C1 segment of cervical spinal cord (tissue), 14 donors: ENCODE data around the gene GIPC3.
"Not testable (repeated sequence)": the region's sequence is repeated elsewhere in the genome, so short reads cannot be mapped to it uniquely, and the experiment has no call there.

ENCODE experiments used
- DNase-seq, 14 donors: peaks; one replicate each; lab custom pipeline; 2025; lab: John Stamatoyannopoulos, UW

The GIPC3 gene

DNA sequence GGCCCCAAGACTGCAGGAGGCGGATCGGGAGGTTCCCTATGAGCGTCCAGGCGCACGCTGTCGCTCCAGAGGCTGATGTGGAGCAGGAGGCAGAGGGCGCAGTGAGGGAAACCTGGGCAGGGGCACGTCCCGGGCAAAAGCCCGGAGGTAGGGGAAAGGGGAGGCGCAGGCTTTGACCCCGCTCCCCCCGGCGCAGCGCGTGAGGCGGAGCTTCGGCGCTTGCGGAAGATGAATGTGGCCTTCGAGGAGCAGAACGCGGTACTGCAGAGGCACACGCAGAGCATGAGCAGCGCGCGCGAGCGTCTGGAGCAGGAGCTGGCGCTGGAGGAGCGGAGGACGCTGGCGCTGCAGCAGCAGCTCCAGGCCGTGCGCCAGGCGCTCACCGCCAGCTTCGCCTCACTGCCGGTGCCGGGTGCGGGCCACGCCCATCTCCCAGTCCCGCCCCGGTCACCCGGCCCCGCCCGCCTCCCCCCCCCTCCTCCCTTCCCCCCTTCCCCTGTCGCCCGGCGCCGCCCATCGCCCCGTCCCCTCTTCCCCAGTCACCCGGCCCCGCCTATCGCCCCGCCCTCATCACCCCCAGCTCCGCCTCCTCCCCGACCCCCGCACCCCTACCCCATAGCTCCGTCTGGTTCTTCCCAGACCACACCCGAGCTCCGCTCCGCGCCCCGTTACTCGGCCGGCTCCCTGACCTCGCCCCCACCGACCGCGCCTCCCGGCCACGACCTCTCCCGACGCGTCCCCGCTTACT lies 8.4 kb upstream of the GIPC3 start:
- DNase-seq: peak in 4 of 14 donors; percentile 5 to 32 (median 22)

DNA sequence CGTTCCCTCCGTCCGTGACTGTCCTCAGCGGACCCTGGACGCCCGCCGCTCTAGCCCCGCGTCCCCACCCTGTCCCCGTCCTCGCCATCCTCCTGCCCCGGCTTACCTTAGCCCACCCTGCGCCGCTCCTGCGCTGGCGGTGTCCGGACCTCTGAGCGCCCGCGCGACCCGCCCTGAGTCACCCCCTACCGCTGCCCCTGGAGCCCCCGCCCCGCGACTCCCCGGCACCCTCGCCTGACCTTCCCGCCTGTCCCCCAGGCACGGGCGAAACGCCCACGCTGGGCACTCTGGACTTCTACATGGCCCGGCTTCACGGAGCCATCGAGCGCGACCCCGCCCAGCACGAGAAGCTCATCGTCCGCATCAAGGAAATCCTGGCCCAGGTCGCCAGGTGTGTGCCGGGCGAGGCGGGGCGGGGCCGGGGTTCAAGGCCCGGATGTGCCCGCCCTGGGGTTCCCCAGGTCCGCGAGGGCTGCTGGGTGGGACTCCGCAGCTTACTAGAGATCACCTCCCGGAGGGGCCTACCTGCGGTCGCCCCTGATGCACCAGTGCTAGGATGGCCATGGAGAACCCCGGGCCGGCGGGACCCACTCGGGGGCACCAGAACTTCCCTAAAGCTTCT lies 7.4 kb upstream of the GIPC3 start:
- DNase-seq: no peak

DNA sequence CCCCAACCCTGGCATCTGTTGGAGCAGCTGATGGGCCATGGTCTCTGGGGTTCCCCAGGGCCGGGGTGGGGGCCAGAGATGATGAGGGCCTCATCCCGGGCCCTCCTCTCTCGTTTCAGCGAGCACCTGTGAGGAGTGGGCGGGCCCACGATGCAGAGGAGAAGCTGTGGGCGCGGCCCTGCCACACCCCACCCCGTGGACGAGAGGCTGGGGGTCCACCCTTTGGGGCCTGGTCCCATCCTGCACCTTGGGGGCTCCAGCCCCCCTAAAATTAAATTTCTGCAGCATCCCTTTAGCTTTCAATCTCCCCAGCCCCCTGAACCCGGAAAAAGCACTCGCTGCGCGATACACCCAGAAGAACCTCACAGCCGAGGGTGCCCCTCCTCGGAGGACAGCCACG lies 6.9 kb upstream of the GIPC3 start:
- DNase-seq: no peak

DNA sequence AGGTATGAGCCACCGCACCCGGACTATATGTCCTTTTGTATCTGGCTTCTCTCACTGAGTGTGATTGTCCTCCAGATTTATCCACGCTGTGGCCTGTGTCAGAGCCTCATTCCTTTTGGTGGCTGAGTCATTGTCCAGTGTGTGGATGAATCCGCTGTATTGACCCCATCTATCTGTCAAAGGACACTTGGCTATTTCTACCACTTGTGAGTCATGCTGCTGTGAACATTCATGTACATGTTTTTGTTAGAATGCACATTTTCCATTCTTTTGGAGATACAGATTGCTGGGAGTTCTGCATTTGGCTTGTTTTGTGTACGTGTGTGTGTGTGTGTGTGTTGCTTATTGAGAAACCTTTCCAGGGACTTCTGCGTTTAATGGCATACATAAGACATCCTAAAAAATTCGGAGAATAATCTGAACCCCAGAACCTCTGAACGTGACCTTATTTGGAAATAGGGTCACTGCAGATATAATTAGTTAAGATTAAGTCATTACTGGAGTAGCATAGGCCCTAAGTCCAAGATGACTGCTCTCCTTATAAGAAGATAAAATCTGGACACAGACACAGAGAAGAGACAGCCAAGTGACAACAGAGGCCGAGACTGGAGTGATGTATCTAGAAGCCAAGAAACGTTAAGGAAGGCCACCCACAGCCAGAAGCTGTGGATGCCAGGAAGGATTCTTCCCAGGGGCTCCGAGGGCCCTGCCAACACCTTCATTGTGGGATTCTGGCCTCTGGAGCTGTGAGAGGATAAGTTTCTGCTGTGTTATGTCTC lies 4.9 kb upstream of the GIPC3 start:
- DNase-seq: peak in 3 of 14 donors; percentile 6 to 43 (median 35)

DNA sequence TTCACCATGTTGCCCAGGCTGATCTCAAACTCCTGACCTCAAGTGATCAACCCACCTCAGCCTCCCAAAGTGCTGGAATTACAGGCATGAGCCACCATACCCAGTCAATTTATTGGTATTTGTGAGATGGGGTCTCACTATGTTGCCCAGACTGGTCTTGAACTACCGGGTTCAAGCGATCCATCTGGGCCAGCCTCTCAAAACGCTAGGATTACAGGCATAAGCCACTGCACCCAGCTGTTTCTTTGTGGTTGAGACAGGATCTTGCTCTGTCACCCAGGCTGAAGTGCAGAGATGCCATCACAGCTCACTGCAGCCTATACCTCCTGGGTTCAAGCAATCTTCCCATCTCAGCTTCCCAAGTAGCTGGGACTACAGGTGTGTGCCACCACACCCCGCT lies 3.5 kb upstream of the GIPC3 start:
- not testable (repeated sequence) for DNase-seq

DNA sequence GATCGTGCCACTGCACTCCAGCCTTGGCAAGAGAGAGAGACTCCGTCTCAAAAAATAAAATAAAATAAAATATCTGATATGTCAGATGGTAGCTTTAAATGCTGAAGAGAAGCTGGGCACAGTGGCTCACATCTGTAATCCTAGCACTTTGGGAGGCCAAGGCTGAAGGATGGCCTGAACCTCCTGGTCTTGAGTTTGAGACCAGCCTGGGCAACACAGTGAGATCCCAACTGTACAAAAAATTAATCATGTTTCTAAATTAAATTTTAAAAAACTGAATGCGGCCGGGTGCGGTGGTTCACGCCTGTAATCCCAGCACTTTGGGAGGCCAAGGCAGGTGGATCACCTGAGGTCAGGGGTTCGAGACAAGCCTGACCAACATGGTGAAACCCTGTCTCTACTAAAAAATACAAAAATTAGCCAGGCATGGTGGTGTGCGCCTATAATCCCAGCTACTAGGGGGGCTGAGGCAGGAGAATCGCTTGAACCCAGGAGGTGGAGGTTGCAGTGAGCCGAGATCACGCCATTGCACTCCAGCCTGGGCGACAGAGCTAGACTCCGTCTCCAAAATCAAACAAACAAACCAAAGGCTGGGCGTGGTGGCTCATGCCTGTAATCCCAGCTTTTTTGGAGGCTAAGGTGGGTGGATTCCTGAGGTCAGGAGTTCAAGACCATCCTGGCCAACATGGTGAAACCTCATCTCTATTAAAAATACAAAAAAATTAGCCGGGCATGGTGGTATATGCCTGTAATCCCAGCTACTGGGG lies 1.1 kb upstream of the GIPC3 start:
- DNase-seq: not testable (repeated sequence)

DNA sequence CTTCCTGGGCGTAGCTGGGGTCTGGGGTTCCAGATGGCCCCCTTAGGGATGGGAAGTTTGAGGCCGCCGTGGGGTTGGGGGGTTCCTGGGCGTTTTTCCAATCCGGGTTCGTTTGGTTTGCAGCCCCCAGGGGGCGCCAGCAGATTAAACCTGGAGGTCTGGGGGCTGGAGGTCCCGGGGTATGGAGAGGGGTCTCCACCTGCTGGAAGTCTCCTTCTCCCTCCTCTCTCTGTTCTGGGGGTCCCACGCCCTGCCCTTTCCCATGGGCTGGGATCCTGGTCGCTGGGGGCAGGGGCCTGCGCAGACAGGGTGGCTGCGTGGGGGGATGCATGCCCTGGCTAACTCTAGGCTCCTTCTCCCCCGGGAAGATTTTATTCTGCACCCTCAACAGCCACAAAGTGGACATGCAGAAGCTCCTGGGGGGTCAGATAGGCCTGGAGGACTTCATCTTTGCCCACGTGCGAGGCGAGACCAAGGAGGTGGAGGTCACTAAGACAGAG lies 899 bp downstream of the GIPC3 start:
- DNase-seq: no peak

DNA sequence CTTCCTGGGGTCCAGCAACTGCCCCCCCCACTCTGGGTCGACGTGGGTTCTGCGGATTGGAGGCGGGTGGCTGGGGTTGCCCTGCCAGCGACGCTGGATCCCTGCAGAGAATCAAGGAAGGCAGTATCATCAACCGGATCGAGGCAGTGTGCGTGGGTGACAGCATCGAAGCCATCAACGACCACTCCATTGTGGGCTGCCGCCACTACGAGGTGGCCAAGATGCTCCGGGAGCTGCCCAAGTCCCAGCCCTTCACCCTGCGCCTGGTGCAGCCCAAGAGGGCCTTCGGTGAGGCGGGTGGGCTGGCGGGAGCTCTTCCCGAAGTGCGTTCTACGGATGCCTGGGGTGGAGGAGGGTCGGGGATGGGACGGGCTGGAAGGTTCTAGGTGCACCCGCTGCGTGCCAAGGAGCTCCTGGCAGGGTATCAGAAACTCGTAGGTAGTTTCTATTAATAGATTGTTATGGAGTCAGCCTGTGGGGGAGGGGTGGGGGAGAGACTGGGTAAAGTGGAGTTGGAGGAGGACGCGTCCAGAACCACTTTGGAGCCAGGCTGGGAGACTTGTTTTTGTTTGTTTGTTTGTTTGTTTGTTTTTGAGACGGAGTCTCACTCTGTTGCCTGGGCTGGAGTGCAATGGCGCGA lies 1.5 kb downstream of the GIPC3 start:
- no peak for DNase-seq

DNA sequence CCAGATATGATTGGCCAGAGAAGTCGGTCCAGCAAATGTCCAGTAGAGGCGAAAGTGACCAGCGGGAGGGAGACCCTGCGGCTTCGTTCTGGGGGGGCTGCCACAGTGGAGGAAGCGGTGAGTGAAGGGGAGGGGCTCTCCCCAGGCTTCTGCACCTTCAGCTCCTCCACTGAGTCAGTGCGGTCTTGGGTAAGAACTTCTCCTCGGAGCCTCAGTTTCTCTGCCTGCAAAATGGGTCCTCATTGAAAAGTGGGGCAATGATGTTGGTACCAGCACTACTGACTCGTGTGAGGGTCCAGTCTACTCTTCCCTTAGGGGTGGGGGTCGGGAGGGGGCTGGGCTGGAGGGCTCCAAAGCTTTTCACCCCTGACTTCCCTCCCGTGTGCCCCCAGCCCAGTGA lies 4.2 kb downstream of the GIPC3 start:
- DNase-seq: no peak

DNA sequence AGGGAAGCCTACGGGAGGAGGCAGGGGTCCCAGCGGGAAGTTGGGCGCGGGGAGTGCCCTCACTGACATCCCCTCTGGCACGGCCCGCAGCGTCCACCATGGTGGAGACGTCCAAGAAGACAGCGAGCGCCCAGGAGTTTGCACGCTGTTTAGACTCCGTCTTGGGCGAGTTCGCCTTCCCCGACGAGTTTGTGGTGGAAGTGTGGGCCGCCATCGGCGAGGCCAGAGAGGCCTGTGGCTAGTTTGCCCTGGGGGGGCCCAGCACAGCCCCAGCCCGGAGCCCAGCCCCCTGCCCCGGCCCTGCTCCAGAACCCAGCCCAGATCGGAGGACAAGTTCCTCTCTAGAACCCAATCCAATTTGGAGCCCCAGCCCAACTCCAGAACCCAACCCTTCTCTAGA lies 4.7 kb downstream of the GIPC3 start:
- DNase-seq: no peak

DNA sequence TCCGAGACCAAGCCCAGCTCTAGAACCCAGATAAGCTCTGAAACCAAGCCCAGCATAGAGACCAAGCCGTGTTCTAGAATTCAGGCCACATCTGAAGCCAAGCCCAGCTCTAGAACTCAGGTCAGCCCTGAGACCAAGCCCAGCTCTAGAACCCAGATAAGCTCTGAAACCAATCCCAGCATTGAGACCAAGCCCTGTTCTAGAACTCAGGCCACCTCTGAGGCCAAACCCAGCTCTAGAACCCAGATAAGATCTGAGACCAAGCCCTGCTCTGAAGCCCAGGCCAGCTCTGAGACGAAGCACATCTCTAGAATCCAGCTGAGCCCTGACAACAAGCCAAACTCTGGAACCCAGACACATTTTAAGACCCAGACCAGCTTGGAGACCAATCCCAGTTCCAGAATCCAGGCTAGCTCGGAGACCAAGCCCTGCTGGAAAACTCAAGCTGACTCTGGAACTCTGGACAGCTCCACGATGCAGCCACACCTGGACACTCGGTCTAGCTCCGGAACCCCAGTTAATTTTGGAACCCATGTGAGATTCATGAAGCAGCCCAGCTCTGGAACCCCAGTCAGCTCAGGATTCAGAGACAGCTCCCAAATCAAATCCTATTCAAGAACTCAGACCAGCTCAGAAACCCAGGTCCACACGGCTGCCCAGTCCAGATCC lies 5.8 kb downstream of the GIPC3 start:
- no peak for DNase-seq

DNA sequence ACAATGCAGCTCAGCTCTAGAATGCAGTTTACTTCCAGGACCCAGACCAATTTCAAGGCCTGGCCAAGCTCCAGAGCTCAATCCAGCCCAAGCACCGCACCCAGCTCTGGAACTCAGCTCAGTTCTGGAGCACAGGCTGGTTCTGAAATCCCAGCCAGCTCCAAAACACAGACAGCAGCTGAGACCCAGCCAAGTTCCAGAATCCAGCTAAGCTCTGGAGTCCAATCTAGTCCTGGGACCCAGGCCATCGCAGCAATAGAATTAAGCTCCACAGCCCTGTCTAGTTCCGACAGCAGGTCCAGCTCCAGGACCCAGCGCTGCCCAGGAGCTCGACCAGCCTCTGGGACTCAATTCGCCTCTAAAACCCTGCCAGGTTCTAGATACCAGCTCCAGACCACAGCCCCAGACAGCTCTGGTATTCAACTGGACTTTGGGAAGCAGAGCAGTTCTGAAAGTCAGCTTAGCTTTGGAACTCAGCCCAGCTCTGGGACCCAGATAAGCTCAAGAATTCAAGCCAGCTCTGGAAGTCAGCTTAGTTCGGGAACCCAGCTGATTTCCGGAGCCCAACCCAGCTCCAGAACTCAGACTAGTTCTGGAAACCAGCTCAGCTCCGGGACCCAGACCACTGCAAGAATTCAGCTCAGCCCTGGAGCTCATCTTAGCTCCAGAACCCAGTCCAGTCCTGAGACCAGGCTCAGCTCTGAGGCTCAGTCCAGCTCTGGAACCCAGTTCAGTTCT lies 6.8 kb downstream of the GIPC3 start:
- no peak for DNase-seq

DNA sequence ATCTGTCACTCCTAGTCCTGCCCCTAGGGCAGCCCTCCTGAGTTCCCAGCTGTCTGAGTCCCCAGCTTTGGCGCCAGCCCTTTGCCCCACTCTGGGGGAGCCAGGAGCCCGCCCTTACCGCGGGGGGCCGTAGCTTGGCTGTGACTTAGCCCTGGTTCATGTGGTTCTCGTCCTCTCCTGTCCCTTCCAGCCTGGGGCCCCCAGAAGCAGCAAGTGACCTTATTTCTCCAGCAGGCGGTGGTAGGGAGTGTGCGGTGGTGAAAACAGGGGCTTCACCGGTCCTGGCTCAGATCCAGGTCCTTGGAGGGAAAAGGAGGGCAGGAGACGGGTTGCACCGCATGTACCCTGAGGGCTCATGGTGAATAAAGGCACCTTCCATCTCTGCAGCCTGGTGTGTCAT lies 7.9 kb downstream of the GIPC3 start:
- DNase-seq: no peak

DNA sequence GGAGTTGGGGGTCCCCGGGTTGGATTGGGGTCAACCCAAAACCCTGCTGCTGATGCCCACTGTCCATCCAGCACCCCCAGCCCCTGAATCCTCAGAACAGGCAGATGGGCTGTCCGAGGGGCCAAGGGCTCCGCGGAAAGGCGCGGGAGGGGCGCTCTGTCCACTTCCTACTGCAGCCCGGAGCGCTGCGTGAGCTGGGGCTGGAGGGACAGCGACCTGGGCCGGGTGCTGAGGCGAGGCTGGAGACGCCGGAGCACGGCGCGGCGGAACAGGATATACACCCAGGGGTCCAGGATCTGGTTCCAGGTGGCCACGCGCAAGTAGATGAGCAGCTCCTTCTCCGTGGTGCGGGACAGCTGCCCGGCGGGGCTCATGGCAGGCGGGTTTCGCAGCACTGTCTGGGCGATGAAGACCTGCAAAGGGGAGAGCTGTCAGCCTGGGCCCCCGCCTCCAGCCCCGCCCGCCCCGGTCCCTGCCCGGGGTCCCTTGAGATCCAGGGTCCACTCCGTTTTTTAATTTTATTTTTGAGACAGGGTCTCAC lies 10.3 kb downstream of the GIPC3 start:
- DNase-seq: no peak

DNA sequence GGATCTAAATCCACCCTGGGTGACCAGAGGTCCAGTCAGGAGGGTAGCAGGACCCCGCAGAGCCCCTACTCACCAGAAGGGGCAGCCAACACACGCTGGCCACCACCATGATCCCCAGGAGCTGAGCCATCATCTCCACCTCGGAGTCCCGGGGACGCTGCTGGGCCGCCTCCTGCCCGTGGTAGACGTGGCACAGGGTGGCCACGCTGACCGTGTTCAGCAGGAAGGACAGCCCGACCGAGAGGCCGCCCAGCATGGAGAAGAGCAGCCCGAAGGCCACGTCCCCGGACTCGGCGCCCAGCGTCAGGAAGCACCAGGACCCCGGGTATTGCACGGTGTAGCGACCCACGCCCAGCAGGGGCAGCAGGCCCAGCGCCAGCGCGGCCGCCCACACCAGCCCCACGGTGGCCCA lies 14.5 kb downstream of the GIPC3 start:
- no peak for DNase-seq

DNA sequence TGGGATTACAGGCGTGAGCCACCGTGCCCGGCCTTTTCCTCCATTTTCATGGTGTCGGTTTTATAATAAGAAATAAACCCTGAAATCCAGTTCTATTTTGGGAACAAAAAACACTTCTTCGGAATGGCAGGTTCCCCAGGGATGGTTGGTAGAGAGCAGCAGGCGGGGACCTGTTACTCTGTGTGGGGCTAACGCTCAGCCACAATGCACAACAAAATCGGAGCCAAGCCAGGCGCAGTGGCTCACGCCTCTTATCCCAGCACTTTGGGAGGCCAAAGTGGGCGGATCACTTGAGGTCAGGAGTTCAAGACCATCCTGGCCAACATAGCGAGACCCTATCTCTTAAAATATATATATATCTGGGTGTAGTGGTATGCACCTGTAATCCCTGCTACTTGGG lies 15.7 kb downstream of the GIPC3 start:
- no peak for DNase-seq

DNA sequence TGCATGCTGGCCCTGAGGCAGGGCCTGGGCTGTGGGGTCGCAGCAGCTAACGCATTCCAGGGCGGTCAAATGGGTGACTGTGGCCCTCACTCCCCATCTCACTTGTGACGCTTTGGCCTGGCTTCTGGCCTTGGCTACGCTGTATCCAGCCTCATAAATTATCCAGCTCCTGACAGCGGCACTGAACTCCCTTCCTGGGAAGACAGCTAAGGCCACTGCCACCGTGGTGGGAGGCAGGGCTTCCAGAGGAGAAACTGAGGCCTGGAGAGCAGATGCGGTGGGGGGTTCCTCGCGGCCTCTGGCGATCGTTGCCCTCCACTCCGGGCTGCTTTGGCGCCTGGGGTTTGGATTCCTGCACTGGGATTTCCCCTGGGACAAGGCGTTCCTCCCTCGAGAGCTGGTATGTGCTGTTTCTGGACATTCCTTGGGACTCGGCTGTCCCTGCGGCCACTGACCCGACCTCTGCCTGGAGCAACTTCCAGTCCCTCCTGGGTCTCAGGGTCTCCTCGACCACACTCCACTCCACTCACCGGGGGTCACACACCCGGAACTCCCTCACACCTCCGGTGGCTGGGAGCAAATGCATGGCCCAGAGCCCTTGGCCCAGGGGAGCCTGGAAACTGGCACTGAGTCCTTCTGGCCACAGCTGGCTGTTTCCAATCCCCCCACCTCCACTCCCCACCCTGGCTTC lies 18.0 kb downstream of the GIPC3 start:
- DNase-seq: no peak

DNA sequence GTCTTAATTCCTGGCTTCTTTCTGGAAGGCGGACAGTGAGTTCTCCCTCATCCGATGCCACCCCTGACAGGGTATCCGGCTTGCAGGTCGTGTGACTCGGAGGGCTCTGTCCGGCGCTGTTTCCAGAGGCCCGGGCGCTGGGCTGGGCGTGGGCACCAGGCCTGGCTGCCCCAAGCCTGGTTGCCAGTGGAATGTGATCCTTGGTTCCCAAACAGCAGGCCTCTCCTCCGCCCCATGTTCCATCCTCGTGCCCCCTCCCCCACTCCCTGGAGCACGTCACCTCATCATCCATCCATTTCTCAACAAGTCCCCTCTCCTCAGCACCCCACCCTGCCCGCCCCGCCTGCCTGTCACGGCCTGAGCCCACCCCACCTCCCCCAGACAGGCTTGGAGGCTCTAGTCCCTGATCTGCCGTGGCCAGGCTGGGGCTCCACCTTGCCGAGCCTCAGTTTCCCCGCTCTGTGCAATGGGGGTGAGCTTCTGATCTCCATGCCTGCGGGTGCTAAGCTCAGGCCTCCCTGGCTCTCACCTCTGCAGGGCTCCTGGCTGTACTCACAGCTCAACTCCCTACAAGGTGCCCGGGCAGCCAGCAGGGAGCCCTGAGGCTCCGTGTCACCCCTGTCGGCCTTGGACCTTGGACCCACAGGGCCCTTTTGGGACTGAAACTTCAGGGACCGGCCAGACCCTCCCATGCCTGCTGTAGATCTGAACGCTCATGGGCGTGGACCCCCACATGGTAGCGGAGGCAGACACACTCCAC lies 19.1 kb downstream of the GIPC3 start:
- DNase-seq: no peak
